Choroid plexus epithelial cell (primary cell): ENCODE results near the gene FASTKD1.
A peak's percentile ranks its signal among the peaks of the same experiment; 100 is the strongest.

Experiments
- DNase-seq: peaks from one replicate; pipeline ENCODE4 v3.0.0-alpha.2; 2010; ENCODE audit warnings: low read depth
- H3K4me3 ChIP-seq: 2 replicates; pipeline ENCODE4 v1.5.1; 2011; ENCODE audit warnings: low read depth, mild to moderate bottlenecking, control low read depth, low read length, moderate library complexity
- TF ChIP-seq, protein P1 (sequence below): conservative IDR thresholded peaks from 2 replicates; pipeline ENCODE4 v1.5.1; 2011; ENCODE audit warnings: low read depth, mild to moderate bottlenecking, control low read depth, inconsistent platforms, low read length, moderate library complexity

FASTKD1 gene

DNA sequence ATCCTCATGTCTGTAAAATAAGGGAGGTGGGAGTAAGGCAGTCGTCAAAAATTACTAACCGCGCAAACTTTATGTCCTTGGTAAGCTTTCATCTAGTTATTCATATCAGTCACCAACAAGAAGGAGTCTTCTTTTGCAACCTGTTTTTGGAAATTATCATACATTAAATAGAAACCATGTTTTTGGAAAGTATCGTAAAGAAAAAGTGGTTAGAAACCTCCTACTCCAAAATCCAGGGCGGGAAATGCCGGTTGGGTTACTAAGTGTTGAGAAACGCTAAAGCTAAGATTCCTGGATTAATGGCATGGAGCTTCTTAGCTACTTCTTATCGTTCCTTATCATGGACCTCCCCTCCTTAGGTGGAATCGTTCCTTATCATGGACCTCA lies 93.6 kb downstream of the FASTKD1 start:
- peak overlapping the region; percentile 88 for H3K4me3 ChIP-seq
- peak; percentile 19 for DNase-seq
- TF ChIP-seq, protein P1, sequence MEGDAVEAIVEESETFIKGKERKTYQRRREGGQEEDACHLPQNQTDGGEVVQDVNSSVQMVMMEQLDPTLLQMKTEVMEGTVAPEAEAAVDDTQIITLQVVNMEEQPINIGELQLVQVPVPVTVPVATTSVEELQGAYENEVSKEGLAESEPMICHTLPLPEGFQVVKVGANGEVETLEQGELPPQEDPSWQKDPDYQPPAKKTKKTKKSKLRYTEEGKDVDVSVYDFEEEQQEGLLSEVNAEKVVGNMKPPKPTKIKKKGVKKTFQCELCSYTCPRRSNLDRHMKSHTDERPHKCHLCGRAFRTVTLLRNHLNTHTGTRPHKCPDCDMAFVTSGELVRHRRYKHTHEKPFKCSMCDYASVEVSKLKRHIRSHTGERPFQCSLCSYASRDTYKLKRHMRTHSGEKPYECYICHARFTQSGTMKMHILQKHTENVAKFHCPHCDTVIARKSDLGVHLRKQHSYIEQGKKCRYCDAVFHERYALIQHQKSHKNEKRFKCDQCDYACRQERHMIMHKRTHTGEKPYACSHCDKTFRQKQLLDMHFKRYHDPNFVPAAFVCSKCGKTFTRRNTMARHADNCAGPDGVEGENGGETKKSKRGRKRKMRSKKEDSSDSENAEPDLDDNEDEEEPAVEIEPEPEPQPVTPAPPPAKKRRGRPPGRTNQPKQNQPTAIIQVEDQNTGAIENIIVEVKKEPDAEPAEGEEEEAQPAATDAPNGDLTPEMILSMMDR: no peak
